KOPT-K1 (cell line): ENCODE data around the gene C1orf167.

ENCODE experiments used
- H3K27ac ChIP-seq: fragments of 200-600 bp; sonication (generic); 2 replicates; pipeline ENCODE4 v1.5.1; 2016; ENCODE audit warnings: antibody characterized with exemption, mild to moderate bottlenecking, low read depth, low read length; ENCODE audit not compliant: poor library complexity, severe bottlenecking
- H3K36me3 ChIP-seq: fragments of 200-600 bp; sonication (generic); 2 replicates; pipeline ENCODE4 v1.5.1; 2017; ENCODE audit warnings: antibody characterized with exemption, mild to moderate bottlenecking, low read length, moderate library complexity; ENCODE audit not compliant: insufficient read depth
- H3K9me3 ChIP-seq: fragments of 200-600 bp; sonication (generic); 2 replicates; pipeline ENCODE4 v1.5.1; 2017; ENCODE audit warnings: antibody characterized with exemption, low read length, mild to moderate bottlenecking; ENCODE audit not compliant: insufficient read depth, poor library complexity, severe bottlenecking

C1orf167 gene

GRCh38 chr1:11761988-11762406, at the start of gene C1orf167:
TSS of gene C1orf167 (plus strand) at chr1:11762193. CDS start at chr1:11764401, 2,208 bp downstream.
- Histone ChIP-seq H3K36me3 (no peaks in the 10 kb centered on the region), H3K27ac (no peak within 1 kb of the TSS), H3K9me3 (no peaks in the 10 kb centered on the region)

GRCh38 chr1:11712285-11712684, 49.7 kb upstream of the C1orf167 start:
- H3K9me3 ChIP-seq = no peaks in the 10 kb centered on the region
- H3K27ac ChIP-seq = no peak overlapping the region
- no peaks in the 10 kb centered on the region for H3K36me3 ChIP-seq

GRCh38 chr1:11713095-11713494, 48.9 kb upstream of the C1orf167 start:
- no peak overlapping the region for H3K27ac ChIP-seq
- H3K9me3 ChIP-seq = no peaks in the 10 kb centered on the region
- H3K36me3 ChIP-seq = no peaks in the 10 kb centered on the region

- Histone ChIP-seq H3K9me3 (no peaks in the 10 kb centered on the region), H3K27ac (no peak overlapping the region), H3K36me3 (no peaks in the 10 kb centered on the region)
Observed at GRCh38 chr1:11714831-11715575, 47.0 kb upstream of the C1orf167 start.

GRCh38 chr1:11719313-11720032, 42.5 kb upstream of the C1orf167 start:
- H3K36me3 ChIP-seq = no peaks in the 10 kb centered on the region
- H3K9me3 ChIP-seq = no peaks in the 10 kb centered on the region
- peak overlapping the region; percentile 77 for H3K27ac ChIP-seq

- Histone ChIP-seq H3K9me3 (no peaks in the 10 kb centered on the region), H3K27ac (peak overlapping the region; percentile 77), H3K36me3 (no peaks in the 10 kb centered on the region)
Observed at GRCh38 chr1:11720033-11720376, 42.0 kb upstream of the C1orf167 start.

GRCh38 chr1:11720525-11720924, 41.5 kb upstream of the C1orf167 start:
- H3K27ac ChIP-seq = no peak overlapping the region
- H3K9me3 ChIP-seq = no peaks in the 10 kb centered on the region
- H3K36me3 ChIP-seq = no peaks in the 10 kb centered on the region

- Histone ChIP-seq H3K36me3 (no peaks in the 10 kb centered on the region), H3K9me3 (no peaks in the 10 kb centered on the region), H3K27ac (no peak overlapping the region)
Observed at GRCh38 chr1:11721311-11721710, 40.7 kb upstream of the C1orf167 start.

- Histone ChIP-seq H3K9me3 (no peaks in the 10 kb centered on the region), H3K36me3 (no peaks in the 10 kb centered on the region), H3K27ac (no peak overlapping the region)
Observed at GRCh38 chr1:11722538-11722937, 39.5 kb upstream of the C1orf167 start.

GRCh38 chr1:11725616-11726015, 36.4 kb upstream of the C1orf167 start:
- Histone ChIP-seq H3K27ac (no peak overlapping the region), H3K36me3 (no peaks in the 10 kb centered on the region), H3K9me3 (no peaks in the 10 kb centered on the region)

GRCh38 chr1:11727119-11727518, 34.9 kb upstream of the C1orf167 start:
- Histone ChIP-seq H3K27ac (no peak overlapping the region), H3K9me3 (no peaks in the 10 kb centered on the region), H3K36me3 (no peaks in the 10 kb centered on the region)

GRCh38 chr1:11728126-11728806, 33.7 kb upstream of the C1orf167 start:
- H3K36me3 ChIP-seq = no peaks in the 10 kb centered on the region
- no peak overlapping the region for H3K27ac ChIP-seq
- H3K9me3 ChIP-seq = no peaks in the 10 kb centered on the region

GRCh38 chr1:11729155-11729497, 32.9 kb upstream of the C1orf167 start:
- no peaks in the 10 kb centered on the region for H3K36me3 ChIP-seq
- no peak overlapping the region for H3K27ac ChIP-seq
- no peaks in the 10 kb centered on the region for H3K9me3 ChIP-seq

- Histone ChIP-seq H3K9me3 (no peaks in the 10 kb centered on the region), H3K27ac (peak overlapping the region; percentile 70), H3K36me3 (no peaks in the 10 kb centered on the region)
Observed at GRCh38 chr1:11729498-11730428, 32.2 kb upstream of the C1orf167 start.
